Measurements from ENCODE around the gene KDELR1. TPM values are rescaled to one million over a fixed set of nuclear protein-coding genes. Genes with fewer than 3 reads are reported as not detected.

Gene KDELR1
- total and polyA plus RNA-seq, 7 donors, result 37.0 to 71.0 (median 56.5) TPM

GRCh38 chr19:48371367-48371766 lies 20.0 kb downstream of the KDELR1 start:
- Histone ChIP-seq H3K9me3 (no peaks in the 10 kb centered on the region), H3K4me1 (no peaks in the 10 kb centered on the region), H3K36me3 (ENCODE audit: insufficient read depth in 1 of 2, low read depth in 1 of 2) (no peaks in the 10 kb centered on the region), H3K27ac (no peak overlapping the region), H3K4me3 (no peak overlapping the region), H3K27me3 (ENCODE audit: insufficient read depth in 3 of 3, low read length in 2 of 3) (no peaks in the 10 kb centered on the region)
- ATAC-seq (no peak), DNase-seq (no peak)
- intact Hi-C loops (cut with DNase I), result no loop called here
- WGBS, 3 donors, result 72 to 83% (median 74%) methylated on average over 7 of the region's 7 CpGs
- TF ChIP-seq CTCF (IDR thresholded peaks at IDR 0.05), result no peak

- WGBS, 3 donors, result 77 to 89% (median 86%) methylated on average over 4 of the region's 4 CpGs
Observed at GRCh38 chr19:48370955-48371354, 20.4 kb downstream of the KDELR1 start.

GRCh38 chr19:48368936-48369335 lies 22.4 kb downstream of the KDELR1 start:
- intact Hi-C loops (cut with DNase I), result no loop called here
- TF ChIP-seq CTCF (IDR thresholded peaks at IDR 0.05), result no peak

More at GRCh38 chr19:48370955-48371354, 20.4 kb downstream of the KDELR1 start:
- Histone ChIP-seq H3K4me1 (no peaks in the 10 kb centered on the region), H3K4me3 (no peak overlapping the region), H3K9me3 (no peaks in the 10 kb centered on the region), H3K36me3 (ENCODE audit: insufficient read depth in 1 of 2, low read depth in 1 of 2) (no peaks in the 10 kb centered on the region), H3K27me3 (ENCODE audit: insufficient read depth in 3 of 3, low read length in 2 of 3) (no peaks in the 10 kb centered on the region), H3K27ac (no peak overlapping the region)
- DNase-seq (no peak), ATAC-seq (no peak)
- intact Hi-C loops (cut with DNase I), result no loop called here
- no peak for TF ChIP-seq CTCF (IDR thresholded peaks at IDR 0.05)

DNA sequence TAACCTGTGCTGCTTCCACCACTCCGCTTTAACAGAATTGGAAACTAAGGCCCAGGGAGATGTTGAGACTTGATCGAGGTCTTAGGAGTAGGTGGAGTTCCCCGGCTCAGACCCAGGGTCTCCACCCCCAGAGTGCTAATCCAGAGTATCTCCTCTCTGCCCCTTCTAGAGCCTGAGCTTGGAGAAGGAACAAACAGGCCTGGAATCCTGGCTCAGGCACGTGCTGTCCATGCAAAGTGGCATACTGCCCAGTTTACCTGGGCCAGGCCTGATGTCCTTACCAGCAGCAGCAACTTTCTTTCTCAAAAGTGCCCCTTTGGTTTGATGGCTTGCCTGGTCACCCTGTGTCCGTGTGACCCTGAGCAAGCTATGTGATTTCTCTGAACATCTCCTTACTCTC lies 23.5 kb downstream of the KDELR1 start:
- intact Hi-C loops (cut with DNase I), result no loop called here
- no peak for DNase-seq
- ATAC-seq, result no peak
- peaks cover 4% of the 10 kb centered on the region for H3K4me1 ChIP-seq
- no peaks in the 10 kb centered on the region for H3K9me3 ChIP-seq
- H3K4me3 ChIP-seq, result no peak overlapping the region
- no peaks in the 10 kb centered on the region for H3K27me3 ChIP-seq (ENCODE audit: insufficient read depth in 3 of 3, low read length in 2 of 3)
- H3K27ac ChIP-seq, result no peak overlapping the region
- no peak for TF ChIP-seq CTCF (IDR thresholded peaks at IDR 0.05)
- 64 to 70% (median 66%) methylated on average over 5 of the region's 5 CpGs for WGBS, 3 donors
- no peaks in the 10 kb centered on the region for H3K36me3 ChIP-seq (ENCODE audit: insufficient read depth in 1 of 2, low read depth in 1 of 2)

More at GRCh38 chr19:48368936-48369335, 22.4 kb downstream of the KDELR1 start:
- H3K27me3 ChIP-seq (ENCODE audit: insufficient read depth in 3 of 3, low read length in 2 of 3), result no peaks in the 10 kb centered on the region
- H3K4me1 ChIP-seq, result peaks cover 4% of the 10 kb centered on the region
- no peaks in the 10 kb centered on the region for H3K9me3 ChIP-seq
- H3K36me3 ChIP-seq (ENCODE audit: insufficient read depth in 1 of 2, low read depth in 1 of 2), result no peaks in the 10 kb centered on the region
- H3K4me3 ChIP-seq, result no peak overlapping the region
- WGBS, 3 donors, result 52 to 56% (median 54%) methylated on average over 10 to 14 of the region's 14 CpGs
- no peak for ATAC-seq
- no peak overlapping the region for H3K27ac ChIP-seq
- DNase-seq, result no peak

- Histone ChIP-seq H3K9me3 (no peaks in the 10 kb centered on the region), H3K27me3 (ENCODE audit: insufficient read depth in 3 of 3, low read length in 2 of 3) (no peaks in the 10 kb centered on the region), H3K27ac (no peak overlapping the region), H3K4me1 (peaks cover 4% of the 10 kb centered on the region), H3K36me3 (ENCODE audit: insufficient read depth in 1 of 2, low read depth in 1 of 2) (peaks cover 0 to 10% of the 10 kb centered on the region in 2 donors), H3K4me3 (no peak overlapping the region)
- 77 to 84% (median 77%) methylated on average over 10 to 11 of the region's 11 CpGs for WGBS, 3 donors
- DNase-seq, result no peak
- intact Hi-C loops (cut with DNase I), result loop anchor here in 1 of 2 donors (2.0 kb wide), 1 partner anchor 25 kb away; the partner anchor contains the start of gene KDELR1
- no peak for ATAC-seq
- TF ChIP-seq CTCF (IDR thresholded peaks at IDR 0.05), result no peak
Observed at GRCh38 chr19:48365602-48366001, 25.7 kb downstream of the KDELR1 start.

Data from psoas muscle (tissue), 8 donors.